IPS-15b (cell line): ENCODE results near the gene ZNF724.
"Not testable (repeated sequence)": the region's sequence is repeated elsewhere in the genome, so short reads cannot be mapped to it uniquely, and the experiment has no call there.

Experiments used
- H3K27me3 ChIP-seq: one replicate; pipeline ENCODE4 v1.6.1; 2013; ENCODE audit warnings: low read length; ENCODE audit not compliant: control insufficient read depth, insufficient read depth
- H3K36me3 ChIP-seq: one replicate; pipeline ENCODE4 v1.6.1; 2013; ENCODE audit warnings: low read length; ENCODE audit not compliant: control insufficient read depth, insufficient read depth
- H3K4me1 ChIP-seq: one replicate; pipeline ENCODE4 v1.6.1; 2013; ENCODE audit warnings: mild to moderate bottlenecking, low read length; ENCODE audit not compliant: control insufficient read depth, insufficient read depth
- H3K4me3 ChIP-seq: one replicate; pipeline ENCODE4 v1.5.1; 2013; ENCODE audit warnings: low read depth, low read length
- H3K9ac ChIP-seq: one replicate; pipeline ENCODE4 v1.6.1; 2013; ENCODE audit warnings: low read depth, mild to moderate bottlenecking, low read length
- H3K9me3 ChIP-seq: one replicate; pipeline ENCODE4 v1.6.1; 2013; ENCODE audit warnings: mild to moderate bottlenecking, low read length; ENCODE audit not compliant: control insufficient read depth, insufficient read depth

Gene ZNF724

GRCh38 chr19:23273022-23273589 lies 22.9 kb upstream of the ZNF724 start:
- no peaks in the 10 kb centered on the region for H3K9me3 ChIP-seq
- peak overlapping the region; percentile 92 for H3K4me3 ChIP-seq
- peaks cover 7% of the 10 kb centered on the region for H3K36me3 ChIP-seq
- H3K9ac ChIP-seq = peak overlapping the region; percentile 95
- H3K4me1 ChIP-seq = no peaks in the 10 kb centered on the region
- H3K27me3 ChIP-seq = no peaks in the 10 kb centered on the region

- H3K9me3 ChIP-seq = no peaks in the 10 kb centered on the region
- no peak overlapping the region for H3K9ac ChIP-seq
- H3K27me3 ChIP-seq = no peaks in the 10 kb centered on the region
- peaks cover 39% of the 10 kb centered on the region for H3K36me3 ChIP-seq
- H3K4me3 ChIP-seq = no peak overlapping the region
- H3K4me1 ChIP-seq = no peaks in the 10 kb centered on the region
Measured at GRCh38 chr19:23263870-23264590, 13.8 kb upstream of the ZNF724 start.

DNA sequence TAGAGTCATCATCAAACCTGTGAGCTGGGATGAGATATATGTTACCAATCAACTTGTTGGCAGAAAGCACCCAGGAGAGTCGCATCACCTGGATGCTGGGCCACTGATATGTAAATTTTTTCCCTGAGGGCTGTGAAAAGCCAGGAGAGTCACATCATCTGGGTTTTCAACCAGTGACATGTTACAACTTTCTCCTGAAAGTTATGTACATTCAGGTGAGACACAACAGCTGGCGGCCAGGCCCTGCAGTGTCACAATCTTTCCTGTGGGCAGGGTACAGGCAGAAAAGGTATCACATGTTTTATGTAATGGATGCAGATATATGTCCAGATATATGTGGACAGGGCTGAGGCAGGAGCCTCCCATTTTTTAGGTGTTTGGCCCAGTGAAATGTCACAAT lies 13.2 kb upstream of the ZNF724 start:
- H3K9ac ChIP-seq = no peak overlapping the region
- no peaks in the 10 kb centered on the region for H3K9me3 ChIP-seq
- H3K36me3 ChIP-seq = peaks cover 41% of the 10 kb centered on the region
- no peak overlapping the region for H3K4me3 ChIP-seq
- no peaks in the 10 kb centered on the region for H3K27me3 ChIP-seq
- H3K4me1 ChIP-seq = no peaks in the 10 kb centered on the region

- no peaks in the 10 kb centered on the region for H3K9me3 ChIP-seq
- H3K36me3 ChIP-seq = peaks cover 37% of the 10 kb centered on the region
- no peaks in the 10 kb centered on the region for H3K4me1 ChIP-seq
- H3K4me3 ChIP-seq = no peak overlapping the region
- no peaks in the 10 kb centered on the region for H3K27me3 ChIP-seq
- no peak overlapping the region for H3K9ac ChIP-seq
Measured at GRCh38 chr19:23262920-23263319, 12.7 kb upstream of the ZNF724 start.

DNA sequence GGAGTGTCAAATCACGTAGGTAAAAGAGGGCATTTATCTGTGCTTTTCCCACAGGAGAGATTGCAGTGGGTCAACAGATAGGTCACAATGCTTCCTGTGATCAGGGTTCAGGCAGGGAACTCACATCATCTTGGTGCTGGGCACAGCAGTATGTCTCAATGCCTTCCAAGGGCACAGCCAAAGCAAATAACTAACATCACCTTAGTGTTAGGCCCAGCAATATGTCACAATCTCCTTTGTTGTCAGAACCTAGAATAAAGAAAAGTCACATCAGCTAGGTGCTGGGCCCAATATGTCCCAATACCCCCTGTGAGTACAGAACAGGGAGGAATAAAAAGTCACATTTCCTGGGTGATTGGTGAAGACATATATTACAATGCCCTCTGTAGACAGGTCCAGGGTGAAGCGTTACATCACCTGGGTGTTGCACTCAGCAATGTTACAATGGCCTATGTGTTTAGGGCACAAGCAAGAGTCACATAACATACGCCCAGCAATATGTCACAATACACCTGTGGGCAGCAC lies 11.4 kb upstream of the ZNF724 start:
- Histone ChIP-seq H3K9ac (no peak overlapping the region), H3K4me3 (no peak overlapping the region), H3K9me3 (no peaks in the 10 kb centered on the region), H3K27me3 (no peaks in the 10 kb centered on the region), H3K36me3 (peaks cover 33% of the 10 kb centered on the region), H3K4me1 (no peaks in the 10 kb centered on the region)

DNA sequence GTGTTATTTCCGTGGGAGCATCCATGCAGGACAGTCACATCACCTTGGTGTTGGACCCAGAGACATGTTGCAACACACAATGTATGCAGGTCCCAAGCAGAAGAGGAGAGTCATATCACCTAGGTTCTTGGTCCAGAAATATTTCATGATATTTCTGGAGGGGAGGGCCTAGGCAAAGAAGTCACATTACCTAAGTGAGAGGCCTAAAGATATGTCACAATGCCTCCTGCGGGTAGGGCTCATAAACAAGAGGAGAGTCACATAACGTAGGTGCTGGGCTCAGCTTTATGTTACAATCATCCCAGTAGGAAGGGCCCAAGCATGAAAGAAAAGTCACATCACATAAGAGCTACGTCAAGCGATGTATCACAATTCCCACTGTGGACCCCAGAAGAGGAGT lies 10.8 kb upstream of the ZNF724 start:
- Histone ChIP-seq H3K4me3 (no peak overlapping the region), H3K27me3 (no peaks in the 10 kb centered on the region), H3K4me1 (no peaks in the 10 kb centered on the region), H3K9ac (no peak overlapping the region), H3K9me3 (no peaks in the 10 kb centered on the region), H3K36me3 (peaks cover 36% of the 10 kb centered on the region)

- Histone ChIP-seq H3K9me3 (no peaks in the 10 kb centered on the region), H3K9ac (no peak overlapping the region), H3K36me3 (peaks cover 36% of the 10 kb centered on the region), H3K27me3 (no peaks in the 10 kb centered on the region), H3K4me1 (no peaks in the 10 kb centered on the region), H3K4me3 (no peak overlapping the region)
Measured at GRCh38 chr19:23259961-23260360, 9.8 kb upstream of the ZNF724 start.

- peaks cover 21% of the 10 kb centered on the region for H3K36me3 ChIP-seq
Measured at GRCh38 chr19:23255700-23256099, 5.5 kb upstream of the ZNF724 start.

GRCh38 chr19:23254141-23254910 lies 4.1 kb upstream of the ZNF724 start:
- Histone ChIP-seq H3K4me1 (no peaks in the 10 kb centered on the region), H3K9ac (no peak overlapping the region), H3K9me3 (no peaks in the 10 kb centered on the region), H3K4me3 (no peak overlapping the region), H3K27me3 (no peaks in the 10 kb centered on the region), H3K36me3 (peaks cover 11% of the 10 kb centered on the region)

More at GRCh38 chr19:23255700-23256099, 5.5 kb upstream of the ZNF724 start:
- H3K4me3 ChIP-seq = no peak overlapping the region
- no peaks in the 10 kb centered on the region for H3K9me3 ChIP-seq
- no peak overlapping the region for H3K9ac ChIP-seq
- no peaks in the 10 kb centered on the region for H3K27me3 ChIP-seq
- no peaks in the 10 kb centered on the region for H3K4me1 ChIP-seq

DNA sequence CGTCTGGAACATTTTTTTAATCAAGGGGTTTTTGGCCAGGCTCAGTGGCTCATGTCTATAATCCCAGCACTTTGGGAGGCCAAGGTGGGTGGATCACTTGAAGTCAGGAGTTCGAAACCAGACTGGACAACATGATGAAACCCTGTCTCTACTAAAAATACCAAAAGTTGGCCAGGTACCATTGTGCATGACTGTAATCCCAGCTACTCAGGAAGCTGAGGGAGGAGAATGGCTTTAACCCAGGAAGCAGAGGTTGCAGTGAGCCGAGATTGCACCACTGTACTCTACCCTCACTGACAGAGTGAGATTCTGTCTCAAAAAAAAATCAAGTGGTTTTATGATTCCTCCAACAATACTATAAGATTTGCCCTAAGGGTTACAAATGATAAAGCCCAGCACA lies 3.1 kb upstream of the ZNF724 start:
- H3K27me3 ChIP-seq, H3K36me3 ChIP-seq, H3K9ac ChIP-seq, H3K4me3 ChIP-seq, H3K4me1 ChIP-seq, H3K9me3 ChIP-seq: not testable (repeated sequence)

DNA sequence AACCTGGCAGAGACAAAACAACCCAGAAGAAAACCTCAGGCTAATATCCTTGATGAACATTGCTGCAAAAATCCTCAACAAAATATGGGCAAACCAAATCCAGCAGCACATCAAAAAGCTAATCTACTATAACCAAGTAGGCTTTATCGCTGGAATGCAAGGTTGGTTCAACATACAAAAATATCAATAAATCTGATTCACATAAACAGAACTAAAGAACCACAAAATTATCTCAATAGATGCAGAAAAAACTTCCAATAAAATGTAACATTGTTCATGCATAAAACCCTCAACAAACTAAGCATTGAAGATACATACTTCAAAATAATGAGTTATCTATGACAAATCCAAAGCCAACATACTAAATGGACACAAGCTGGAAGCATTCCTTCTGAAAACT lies 8.8 kb downstream of the ZNF724 start:
- Histone ChIP-seq H3K4me1 (no peaks in the 10 kb centered on the region), H3K4me3 (no peak overlapping the region), H3K27me3 (no peaks in the 10 kb centered on the region), H3K9me3 (peaks cover 6% of the 10 kb centered on the region), H3K9ac (no peak overlapping the region), H3K36me3 (peaks cover 14% of the 10 kb centered on the region)
